ENCODE data around the gene USP36. TPM values are rescaled to one million over a fixed set of nuclear protein-coding genes. Genes with fewer than 3 reads are reported as not detected.

Gene USP36
- total and polyA plus RNA-seq, 9 of the 15 experiments (the other 6 are each of a cell fraction or from before 2014, with no cell fraction given): 6.4 to 72.8 (median 22.5) TPM

- 12% methylated on average over 23 of the region's 28 CpGs for WGBS (ENCODE audit: insufficient coverage, low coverage, missing lambda C conversion rate)
These were observed 39.1 kb upstream of the USP36 start for GRCh38 chr17:78879635-78880186.

GRCh38 chr17:78878871-78879527 lies 38.4 kb upstream of the USP36 start:
- Histone ChIP-seq H3K9me1 (ENCODE audit: control insufficient read depth, insufficient read depth, low read length) (peaks cover 2% of the 10 kb centered on the region), H3K9me3 (replicated peaks; ENCODE audit: control insufficient read depth, insufficient read depth, low read depth, low read length) (no peaks in the 10 kb centered on the region), H3K36me3 (ENCODE audit: control insufficient read depth, insufficient read depth, low read length) (no peaks in the 10 kb centered on the region), H4K20me1 (replicated peaks; ENCODE audit: control insufficient read depth, insufficient read depth, low read length) (no peaks in the 10 kb centered on the region), H3K4me3 (no peak overlapping the region), H3K4me1 (replicated peaks in 1 of 2; ENCODE audit: control insufficient read depth in 2 of 2, insufficient read depth in 2 of 2, low read length in 2 of 2) (peaks cover 21 to 29% of the 10 kb centered on the region in 2 experiments), H3K4me2 (ENCODE audit: insufficient read depth, low read length) (no peak overlapping the region), H2AFZ (ENCODE audit: low read depth, low read length) (no peak overlapping the region), H3K27me3 (ENCODE audit: control insufficient read depth in 2 of 2, insufficient read depth in 2 of 2, low read length in 2 of 2) (peaks cover 6 to 17% of the 10 kb centered on the region in 2 experiments; a peak in 4 of 5 replicates), H3K79me2 (ENCODE audit: control insufficient read depth, insufficient read depth, low read length) (no peaks in the 10 kb centered on the region), H3K9ac (ENCODE audit: insufficient read depth in 1 of 2, low read depth in 2 of 2, low read length in 2 of 2) (no peak overlapping the region), H3K27ac (ENCODE audit: extremely low read depth, low read depth, low read length) (no peak overlapping the region)
- FAIRE-seq: no peak
- WGBS (ENCODE audit: insufficient coverage, low coverage, missing lambda C conversion rate): 29% methylated on average over 14 of the region's 14 CpGs
- BruUV-seq (replicated peaks): no TSS peak
- intact Hi-C loops (cut with micrococcal nuclease) (no loop called here), in situ Hi-C loops (cut with MboI) (no loop called here)
- no peak for ATAC-seq
- ChIA-PET POLR2A (no interaction called here), CTCF (ENCODE audit: low intra/inter-chr PET ratio) (interaction anchor here (0.6 kb wide), 1 partner anchor 25 kb away, joined by 3 read pairs; no protein-coding TSS in a partner anchor)
- TF ChIP-seq ZKSCAN1 (IDR thresholded peaks at IDR 0.05; ENCODE audit: low read depth, low read length) (peak; percentile 41; the same call in 1 of the 2 replicates), SMC3 (conservative IDR thresholded peaks at IDR 0.05; ENCODE audit: insufficient read depth, low read depth, low read length) (no peak)
- DNase-seq (ENCODE audit: extremely low read depth in 1 of 4, low spot score in 3 of 4): no peak

More at GRCh38 chr17:78879635-78880186, 39.1 kb upstream of the USP36 start:
- H3K9ac ChIP-seq (ENCODE audit: insufficient read depth in 1 of 2, low read depth in 2 of 2, low read length in 2 of 2): peak overlapping the region in 1 of 2 experiments; percentile 35; a peak in 2 of 4 replicates
- BruUV-seq (replicated peaks): no TSS peak
- ATAC-seq (no peak), DNase-seq (ENCODE audit: extremely low read depth in 1 of 4, low spot score in 3 of 4) (peak; percentile 20 to 45 (median 40)), FAIRE-seq (no peak)
- no peak overlapping the region for H2AFZ ChIP-seq (ENCODE audit: low read depth, low read length)
- H3K27ac ChIP-seq (ENCODE audit: extremely low read depth, low read depth, low read length): no peak overlapping the region
- in situ Hi-C loops (cut with MboI) (loop anchor here (5.0 kb wide), 1 partner anchor 88 kb away; no protein-coding TSS in a partner anchor), intact Hi-C loops (cut with micrococcal nuclease) (no loop called here)
- no peaks in the 10 kb centered on the region for H3K9me3 ChIP-seq (replicated peaks; ENCODE audit: control insufficient read depth, insufficient read depth, low read depth, low read length)
- H3K4me2 ChIP-seq (ENCODE audit: insufficient read depth, low read length): no peak overlapping the region
- no peaks in the 10 kb centered on the region for H4K20me1 ChIP-seq (replicated peaks; ENCODE audit: control insufficient read depth, insufficient read depth, low read length)
- POLR2A ChIA-PET: no interaction called here
- H3K4me3 ChIP-seq: no peak overlapping the region
- TF ChIP-seq NRF1 (conservative IDR thresholded peaks at IDR 0.05 in 1 of 2, IDR thresholded peaks at IDR 0.05 in 1 of 2) (peak in 1 of 2 experiments; percentile 26; a peak in 2 of 4 replicates), RBM15 (IDR thresholded peaks at IDR 0.05; ENCODE audit: insufficient read depth, low read length) (no peak), ATF7 (IDR thresholded peaks at IDR 0.05) (0 out of 2 replicates have a peak, but pooled peaks have one; percentile 15)
- CTCF ChIA-PET (ENCODE audit: low intra/inter-chr PET ratio): interaction anchor here (0.6 kb wide), 1 partner anchor 26 kb away, joined by 3 read pairs; no protein-coding TSS in a partner anchor
- no peaks in the 10 kb centered on the region for H3K36me3 ChIP-seq (ENCODE audit: control insufficient read depth, insufficient read depth, low read length)
- no peaks in the 10 kb centered on the region for H3K79me2 ChIP-seq (ENCODE audit: control insufficient read depth, insufficient read depth, low read length)
- peaks cover 10 to 22% of the 10 kb centered on the region in 2 experiments; a peak in 4 of 5 replicates for H3K27me3 ChIP-seq (ENCODE audit: control insufficient read depth in 2 of 2, insufficient read depth in 2 of 2, low read length in 2 of 2)
- H3K9me1 ChIP-seq (ENCODE audit: control insufficient read depth, insufficient read depth, low read length): peaks cover 4% of the 10 kb centered on the region
- peaks cover 23 to 36% of the 10 kb centered on the region in 2 experiments for H3K4me1 ChIP-seq (replicated peaks in 1 of 2; ENCODE audit: control insufficient read depth in 2 of 2, insufficient read depth in 2 of 2, low read length in 2 of 2)

Measured in K562 (cell line).